Muscle of back (tissue), 11 donors: ENCODE results near the gene TAGLN. TPM values are rescaled to one million over a fixed set of nuclear protein-coding genes. Genes with fewer than 3 reads are reported as not detected.
A peak's percentile ranks its signal among the peaks of the same experiment; 100 is the strongest.
"Not testable (repeated sequence)": the region's sequence is repeated elsewhere in the genome, so short reads cannot be mapped to it uniquely, and the experiment has no call there.

Source experiments
- DNase-seq, 3 donors: peaks; one replicate each; pipeline versions ENCODE4 v3.0.0 to v3.0.0-alpha.2; 2013
- polyA plus RNA-seq, 10 donors: library from polyadenylated mRNA; unstranded; fragments of 120-200 nt; gene quantifications; one replicate each; pipeline ENCODE4 v1.2.1, GENCODE V29; 2013; ENCODE audit not compliant: insufficient read length in 10 of 10

The TAGLN gene
- polyA plus RNA-seq, 10 donors: 73.2 to 121 (median 92.2) TPM

DNA sequence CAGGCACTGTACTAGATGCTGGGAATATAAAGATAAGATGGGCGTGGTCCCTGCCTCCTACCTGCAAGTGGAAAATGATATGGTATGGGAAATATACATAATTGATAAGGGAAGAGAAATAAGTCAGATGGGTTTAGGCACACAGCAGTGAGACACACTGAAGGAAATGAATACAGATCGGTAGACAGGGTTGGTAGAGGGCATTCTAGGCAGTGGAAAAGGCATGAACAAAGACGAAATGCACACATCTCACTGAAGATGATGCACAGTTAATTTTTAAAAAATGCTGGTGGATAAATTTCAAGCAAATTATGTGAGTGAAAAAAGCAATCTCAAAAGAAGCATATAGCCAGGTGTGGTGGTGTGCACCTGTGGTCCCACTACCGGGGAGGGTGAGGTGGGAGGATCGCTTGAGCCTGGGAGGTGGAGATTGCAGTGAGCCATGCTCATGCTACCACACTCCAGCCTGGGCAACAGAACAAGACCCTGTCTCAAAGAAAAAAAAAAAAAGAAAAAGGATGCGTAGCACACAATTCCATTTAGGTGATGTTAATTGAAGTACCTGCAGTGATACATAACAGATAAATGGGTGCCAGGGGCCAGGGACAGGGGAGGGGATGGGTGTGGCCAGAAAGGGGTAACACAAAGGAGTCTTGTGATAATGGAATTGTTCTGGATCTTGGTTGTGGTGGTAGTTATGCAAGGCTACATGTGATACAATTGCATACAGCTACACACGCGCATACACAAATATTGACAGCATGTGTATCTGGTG lies 10.4 kb downstream of the TAGLN start:
- not testable (repeated sequence) for DNase-seq

DNA sequence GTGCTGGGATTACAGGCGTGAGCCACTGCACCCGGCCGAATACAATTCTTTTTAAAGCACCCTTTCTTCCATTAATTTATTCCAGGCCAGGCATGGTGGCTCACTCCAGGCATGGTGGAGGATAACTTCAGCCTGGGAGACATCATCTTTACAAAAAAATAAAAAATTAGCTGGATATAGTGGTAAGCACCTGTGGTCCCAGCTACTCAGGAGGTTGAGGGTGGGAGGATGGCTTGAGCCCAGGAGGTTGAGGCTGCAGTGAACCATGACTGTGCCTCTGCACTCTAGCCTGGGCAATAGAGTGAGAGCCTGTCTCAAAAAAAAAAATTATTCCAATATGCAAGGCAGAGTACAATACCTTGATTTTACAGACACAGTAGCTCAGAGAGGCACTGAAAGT lies 11.4 kb downstream of the TAGLN start:
- no peak for DNase-seq

DNA sequence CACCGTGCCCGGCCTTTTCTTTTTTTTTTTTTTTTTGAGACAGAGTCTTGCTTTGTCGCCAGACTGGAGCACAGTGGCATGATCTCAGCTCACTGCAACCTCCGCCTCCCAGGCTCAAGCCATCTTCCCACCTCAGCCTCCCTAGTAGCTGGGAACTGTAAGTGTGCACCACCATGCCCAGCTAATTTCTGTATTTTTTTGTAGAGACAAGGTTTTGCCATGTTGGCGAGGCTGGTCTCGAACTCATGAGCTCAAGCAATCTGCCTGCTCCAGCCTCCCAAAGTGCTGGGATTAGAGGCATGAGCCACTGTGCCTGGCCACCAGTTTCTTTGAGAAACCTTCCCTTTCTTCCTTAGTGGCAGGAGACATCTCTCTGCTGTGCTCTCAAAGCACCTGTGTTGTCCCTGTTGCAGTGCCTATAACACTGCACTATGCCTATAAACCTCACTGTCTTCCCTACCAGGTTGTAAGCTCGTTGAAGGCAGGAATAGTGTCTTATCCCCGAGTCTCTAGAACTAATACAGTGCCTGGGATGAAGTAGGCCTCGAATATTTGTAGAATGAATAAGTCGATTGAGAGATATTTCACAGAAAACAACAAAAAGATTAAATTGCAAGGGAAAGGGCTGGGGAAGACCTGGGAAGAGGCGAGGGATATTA lies 13.7 kb downstream of the TAGLN start:
- DNase-seq: no peak

DNA sequence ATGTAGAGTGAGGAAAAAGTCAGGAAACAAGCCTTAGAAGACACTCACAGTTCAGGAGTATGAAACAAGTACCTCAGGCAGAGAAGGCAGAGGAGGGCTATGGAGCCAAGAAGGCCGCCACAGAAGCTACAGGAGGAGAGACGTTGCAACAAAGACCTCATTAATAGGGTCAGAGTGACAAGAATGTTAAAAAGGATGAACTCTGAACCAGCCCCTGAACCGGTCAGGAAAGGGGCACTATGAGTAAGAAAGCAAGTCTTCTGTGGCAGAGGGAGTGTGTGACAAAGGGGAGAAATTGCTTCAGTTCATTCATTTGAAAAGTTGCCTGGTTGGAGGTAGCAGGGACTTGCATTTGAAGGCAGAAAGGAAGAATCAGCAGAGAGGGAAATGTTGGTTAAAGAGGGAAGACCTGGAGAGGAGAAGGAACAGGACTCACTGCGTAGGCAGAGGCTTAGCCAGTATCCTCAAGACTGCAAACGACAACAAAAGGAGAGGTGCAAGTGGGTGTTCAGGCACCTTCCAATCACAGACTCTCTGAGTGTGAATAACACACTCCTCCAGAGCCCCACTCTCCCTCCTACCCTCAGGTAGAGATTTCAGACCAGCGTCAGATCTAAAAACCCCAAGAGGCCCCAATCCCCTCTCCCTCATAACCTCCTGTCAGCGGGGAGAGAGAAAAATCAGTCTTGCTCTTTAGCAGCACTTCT lies 15.4 kb downstream of the TAGLN start:
- DNase-seq: no peak

DNA sequence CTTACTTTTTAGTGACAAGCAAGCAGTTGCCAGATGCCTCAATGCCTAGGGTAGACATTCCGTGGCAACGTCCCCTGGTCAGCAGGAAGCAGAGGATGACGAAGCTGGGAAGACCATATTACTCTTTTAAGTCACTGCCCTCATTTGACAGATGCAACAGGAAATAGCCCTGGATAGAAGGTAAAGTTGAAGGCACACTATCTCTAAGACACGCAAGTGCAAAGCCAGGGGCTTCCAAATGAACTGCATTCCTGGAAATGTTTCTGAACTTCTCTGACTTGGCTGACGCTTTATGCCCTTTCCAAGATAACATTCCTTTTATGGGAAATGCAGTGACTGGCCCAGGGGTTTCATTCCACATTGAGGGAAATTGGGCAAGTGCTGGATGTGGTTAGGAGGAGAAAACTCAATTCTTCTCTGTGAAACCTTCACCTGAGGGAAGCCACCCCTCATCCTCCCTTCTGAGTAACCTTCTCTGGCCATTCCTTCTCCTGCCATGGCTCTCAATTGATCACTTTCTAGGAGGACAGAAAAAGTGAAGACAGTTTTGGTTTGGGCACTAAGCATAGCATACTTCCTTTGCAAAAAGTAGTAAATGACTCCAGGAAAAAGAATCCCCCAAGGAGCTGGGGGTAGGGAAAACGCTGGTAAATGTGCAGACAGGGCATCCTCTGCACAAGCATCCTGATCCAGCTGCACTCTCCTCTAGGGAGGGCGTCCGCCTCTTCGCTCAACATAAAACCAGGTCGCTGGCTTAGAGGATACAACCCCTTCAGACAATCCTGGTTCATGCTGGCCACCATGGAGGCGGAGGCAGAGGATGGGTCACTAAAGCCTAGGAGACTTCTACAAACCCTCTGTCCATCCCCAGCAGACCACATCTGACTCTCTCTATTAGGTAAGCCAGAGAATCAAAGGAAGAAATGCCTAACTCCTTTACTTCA lies 18.2 kb downstream of the TAGLN start:
- peak in 1 of 3 donors; percentile 22 for DNase-seq

DNA sequence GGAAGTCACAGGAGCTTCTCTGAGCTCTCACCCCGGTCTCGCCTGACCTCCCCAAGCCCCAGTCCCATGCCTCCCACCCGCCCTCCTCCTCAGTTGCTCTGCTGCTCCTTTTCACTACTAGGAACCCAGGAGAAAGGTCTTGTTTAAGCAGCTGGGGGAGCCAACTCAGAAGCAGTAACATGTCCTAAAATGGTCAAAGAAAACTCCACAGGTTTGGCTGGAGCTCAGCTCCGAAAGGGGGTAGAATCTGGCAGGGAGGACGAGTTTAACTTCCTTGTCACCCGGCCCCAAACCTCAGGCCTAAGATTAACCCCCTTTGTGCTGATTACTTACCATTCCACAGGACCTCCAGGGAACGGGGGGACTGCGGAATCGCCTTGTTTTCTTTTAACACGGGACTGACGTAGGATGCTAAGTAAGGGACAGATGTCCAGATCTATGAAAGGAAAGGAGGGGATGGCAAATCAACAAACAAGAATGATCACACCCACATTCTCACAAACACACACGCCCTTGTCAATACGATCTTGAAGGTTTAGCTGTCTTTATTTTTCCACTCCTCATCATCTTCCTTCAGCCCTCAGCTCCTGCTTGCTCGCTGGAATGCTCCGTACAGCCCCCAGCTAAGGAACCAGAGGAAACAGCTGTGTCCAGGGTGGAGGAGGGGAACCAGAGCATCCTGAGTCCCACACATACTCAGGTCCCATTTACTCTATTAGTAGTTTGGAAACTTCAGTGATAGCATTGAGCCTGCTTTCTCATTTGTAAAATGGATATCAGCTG lies 19.2 kb downstream of the TAGLN start:
- no peak for DNase-seq

DNA sequence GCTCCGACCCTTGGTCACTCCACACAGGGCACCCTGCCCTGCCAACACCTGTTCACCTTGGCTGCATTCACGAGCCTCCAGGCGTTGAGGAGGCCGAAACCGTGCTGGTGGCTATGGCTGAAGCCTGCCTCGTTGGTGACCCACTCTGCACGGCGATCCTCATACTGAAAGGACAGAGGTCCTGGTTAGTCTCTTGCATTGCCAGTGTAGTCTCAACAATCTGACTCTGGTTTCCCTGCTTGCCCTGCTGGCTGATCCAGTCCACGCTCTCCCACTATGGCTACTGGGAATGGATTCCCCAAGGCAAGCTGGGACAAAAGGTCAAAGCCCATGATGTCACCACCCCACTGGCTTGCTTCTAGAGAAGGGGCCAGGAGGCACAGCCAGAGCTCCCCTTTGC lies 19.8 kb downstream of the TAGLN start:
- DNase-seq: no peak

DNA sequence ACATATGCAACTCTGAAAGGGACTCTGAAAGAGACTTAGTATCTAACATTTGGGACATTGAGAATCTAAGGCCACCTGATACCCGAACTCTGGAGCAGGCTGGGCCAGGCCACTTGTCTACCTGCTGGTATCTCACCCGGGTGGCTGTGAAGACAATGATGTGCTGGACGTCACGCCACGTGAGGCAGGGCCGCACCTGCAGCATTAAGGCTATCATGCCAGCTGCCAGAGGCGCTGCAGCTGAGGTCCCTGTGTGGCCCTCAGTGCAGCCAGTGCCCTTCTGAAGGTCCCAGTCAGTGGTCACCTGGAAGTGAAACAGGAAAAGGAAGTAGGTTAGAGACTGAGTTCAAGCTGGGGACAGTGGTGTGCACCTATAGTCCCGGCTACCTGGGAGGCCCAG lies 20.3 kb downstream of the TAGLN start:
- DNase-seq: no peak

DNA sequence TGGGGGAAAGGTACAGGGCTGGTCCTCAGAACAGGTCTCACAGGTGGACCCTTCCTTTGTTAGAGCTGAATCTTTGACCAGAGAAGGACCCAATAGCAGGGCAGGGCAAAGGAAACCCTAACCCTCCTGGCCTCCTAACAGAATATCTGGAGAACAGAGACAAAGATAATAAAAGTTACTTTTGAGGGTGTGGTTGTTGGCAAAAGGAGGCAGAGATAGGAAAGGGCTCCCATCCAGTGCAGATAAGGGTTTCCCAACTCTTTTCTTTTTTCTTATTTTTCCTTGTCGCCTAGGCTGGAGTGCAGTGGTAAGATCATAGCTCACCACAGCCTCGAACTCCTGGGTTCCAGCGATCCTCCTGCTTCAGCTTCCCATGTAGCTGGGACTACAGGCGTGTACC lies 20.8 kb downstream of the TAGLN start:
- no peak for DNase-seq

DNA sequence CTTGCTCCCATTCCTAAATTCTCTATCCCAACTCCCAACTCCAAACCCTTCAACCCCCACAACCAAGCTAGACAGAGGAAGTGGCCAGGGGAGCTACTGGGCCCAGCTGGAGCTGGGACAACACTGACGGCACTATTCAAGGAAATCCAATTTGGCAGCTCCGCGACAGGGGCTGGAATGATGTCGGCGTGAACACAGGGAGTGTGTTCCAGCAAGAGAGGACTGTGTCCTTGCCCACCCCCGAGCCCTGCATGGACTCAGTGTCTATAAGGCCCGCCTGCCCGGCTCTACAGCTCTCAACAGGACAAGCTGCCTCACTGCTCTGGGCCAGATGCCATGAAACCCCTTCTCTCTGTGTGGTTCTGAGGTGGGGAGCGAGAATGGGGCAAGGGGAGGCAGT lies 21.4 kb downstream of the TAGLN start:
- peak in 1 of 3 donors; percentile 77 for DNase-seq

DNA sequence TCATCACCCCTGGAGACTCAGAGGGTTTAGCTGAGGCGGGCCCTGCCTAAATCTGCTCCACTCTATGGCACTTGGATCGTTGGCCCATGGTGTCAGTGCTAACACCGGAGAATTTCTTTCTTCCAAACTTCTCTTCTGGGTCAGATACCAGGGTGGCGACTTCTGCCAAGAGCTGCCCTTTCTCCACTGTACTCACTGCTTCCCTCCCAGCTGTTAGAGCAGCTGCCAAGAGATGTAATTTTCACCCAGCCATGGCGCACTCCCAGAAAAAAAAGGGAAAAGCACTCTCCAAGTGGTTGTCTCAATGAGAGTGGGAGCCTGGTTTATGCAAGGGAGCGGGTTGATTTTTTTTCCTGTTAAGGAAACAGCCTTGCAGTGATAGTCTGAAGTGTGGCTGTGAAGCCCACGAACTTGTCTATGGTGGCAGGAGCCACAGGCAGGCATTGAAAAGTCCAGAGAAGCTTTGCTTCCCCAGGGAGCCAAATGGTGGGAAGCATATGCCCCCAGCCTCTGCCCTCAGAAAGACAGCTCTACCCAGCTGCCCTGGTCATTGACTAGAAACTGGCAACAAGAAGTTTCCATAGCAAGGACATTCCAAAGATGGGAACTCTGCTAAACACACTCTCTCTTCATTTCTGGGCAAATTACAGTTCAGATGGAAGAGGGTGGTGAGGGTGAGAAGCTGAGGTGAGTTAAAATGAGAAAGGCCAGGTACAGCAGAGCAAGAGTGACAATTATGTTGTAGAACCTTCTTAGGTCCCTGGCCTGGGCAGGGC lies 22.0 kb downstream of the TAGLN start:
- peak; percentile 60 to 80 (median 67) for DNase-seq

DNA sequence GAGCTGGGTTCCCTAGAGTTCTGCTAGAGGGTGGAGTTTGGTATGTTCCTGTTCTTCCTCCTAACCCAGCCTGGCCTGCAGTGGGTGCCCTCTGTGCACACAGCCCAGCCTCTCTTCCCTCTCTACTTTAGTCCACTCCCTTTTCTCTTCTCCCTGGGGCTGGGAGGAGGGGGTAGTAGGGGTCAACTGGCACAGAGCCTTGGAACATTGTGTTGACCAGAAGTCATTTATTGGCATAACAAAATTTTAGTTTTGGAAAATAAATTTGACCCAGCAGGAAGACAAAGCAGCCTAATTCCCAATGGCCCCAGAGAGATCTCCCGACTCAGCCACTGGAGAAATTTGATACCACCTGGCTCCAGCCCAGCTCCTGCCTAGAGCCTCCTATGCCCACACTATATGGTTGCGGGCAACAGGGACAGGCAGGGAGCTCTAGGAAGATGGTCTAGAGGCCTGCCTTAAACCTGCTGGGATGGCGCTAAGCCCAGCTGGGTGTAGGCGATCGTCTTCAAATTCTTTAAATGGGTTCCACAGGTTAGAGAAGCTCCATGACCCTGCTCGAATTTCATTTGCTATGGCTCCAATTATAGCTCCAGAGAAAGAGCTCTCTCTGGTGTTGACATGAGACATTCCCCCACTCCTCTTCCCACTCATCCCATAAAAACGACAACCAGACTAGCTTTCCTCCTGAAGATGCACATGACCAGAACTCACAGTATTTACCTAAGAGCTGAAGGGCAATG lies 22.8 kb downstream of the TAGLN start:
- DNase-seq: peak; percentile 80 to 85 (median 81)

DNA sequence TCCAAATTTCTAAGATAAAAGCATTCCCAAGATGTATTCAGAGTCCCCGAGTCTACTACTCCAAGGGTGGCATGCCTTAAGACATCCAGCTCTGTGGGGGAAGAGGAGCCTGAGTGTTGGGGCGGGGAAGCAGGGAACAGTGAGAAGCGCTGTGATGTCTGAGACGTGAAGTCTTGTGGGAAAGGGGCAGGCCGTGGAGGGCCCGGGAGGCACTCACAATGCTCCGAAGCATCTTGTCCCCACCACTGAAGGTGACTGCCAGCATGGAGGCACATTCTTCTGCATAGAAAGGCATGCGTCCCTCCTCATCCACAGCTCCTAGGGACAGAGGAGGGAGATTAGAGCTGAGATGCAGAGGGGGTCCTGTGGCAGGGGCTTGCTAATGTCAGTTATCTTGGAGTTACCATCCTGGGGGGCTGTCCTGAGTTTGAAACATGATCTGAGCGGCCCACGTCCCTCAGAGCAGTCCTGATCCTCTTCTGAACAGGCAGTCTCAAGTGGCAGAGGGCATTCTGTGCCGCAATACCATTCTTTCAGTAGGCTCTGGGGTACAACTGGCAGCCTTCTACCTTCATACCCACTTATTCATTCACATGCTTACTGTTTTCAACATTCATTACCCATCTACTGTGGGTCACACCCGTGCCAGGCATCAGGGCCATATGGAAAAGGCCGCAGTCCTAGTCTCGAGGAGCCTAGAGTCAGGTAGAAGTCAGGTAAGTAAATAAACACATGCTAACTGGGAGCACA lies 24.0 kb downstream of the TAGLN start:
- no peak for DNase-seq

DNA sequence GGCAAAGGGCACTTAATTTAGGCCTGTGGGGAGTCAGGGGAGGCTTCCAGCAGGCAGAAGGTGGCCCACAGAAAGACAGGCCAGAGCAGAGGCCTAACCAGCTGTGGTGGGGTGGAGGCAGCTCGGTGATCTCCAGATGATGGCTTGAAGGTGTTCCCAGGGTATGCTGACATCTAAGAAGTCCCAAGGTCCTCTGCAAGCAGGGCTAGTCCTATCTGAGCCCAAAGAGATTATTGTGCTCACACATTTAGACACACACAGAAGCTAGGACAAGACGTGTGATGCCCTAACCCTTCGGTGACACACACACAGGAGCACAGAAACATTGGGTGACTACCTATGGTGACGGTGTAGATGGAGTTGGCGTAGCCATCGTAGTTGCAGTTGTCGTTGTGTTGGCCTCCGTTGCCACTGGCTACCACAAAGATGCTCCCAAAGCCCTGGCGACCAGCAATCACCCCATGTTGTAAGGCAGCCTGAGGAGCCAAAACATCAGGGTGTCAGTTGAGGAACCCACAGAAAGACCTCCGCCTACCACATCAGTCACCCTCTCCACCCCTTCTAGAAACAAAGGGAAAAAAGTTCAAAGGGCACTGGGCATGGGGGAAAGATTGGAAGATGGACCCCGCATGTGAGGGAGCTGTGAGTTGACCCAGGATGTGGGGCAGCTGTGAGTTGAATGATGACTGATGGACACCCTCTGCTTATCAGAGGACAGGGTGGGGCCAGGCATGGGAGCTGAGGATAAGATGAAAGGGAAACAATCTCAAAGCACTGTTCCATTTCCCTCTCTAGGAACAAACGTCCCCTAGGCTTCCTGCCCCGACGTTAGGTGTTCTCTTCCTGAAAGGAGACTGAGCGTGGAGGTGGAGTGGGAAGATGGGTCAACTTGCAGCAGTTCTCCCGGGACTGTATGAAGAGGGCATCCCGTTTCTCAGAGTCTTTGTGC lies 24.8 kb downstream of the TAGLN start:
- DNase-seq: no peak

DNA sequence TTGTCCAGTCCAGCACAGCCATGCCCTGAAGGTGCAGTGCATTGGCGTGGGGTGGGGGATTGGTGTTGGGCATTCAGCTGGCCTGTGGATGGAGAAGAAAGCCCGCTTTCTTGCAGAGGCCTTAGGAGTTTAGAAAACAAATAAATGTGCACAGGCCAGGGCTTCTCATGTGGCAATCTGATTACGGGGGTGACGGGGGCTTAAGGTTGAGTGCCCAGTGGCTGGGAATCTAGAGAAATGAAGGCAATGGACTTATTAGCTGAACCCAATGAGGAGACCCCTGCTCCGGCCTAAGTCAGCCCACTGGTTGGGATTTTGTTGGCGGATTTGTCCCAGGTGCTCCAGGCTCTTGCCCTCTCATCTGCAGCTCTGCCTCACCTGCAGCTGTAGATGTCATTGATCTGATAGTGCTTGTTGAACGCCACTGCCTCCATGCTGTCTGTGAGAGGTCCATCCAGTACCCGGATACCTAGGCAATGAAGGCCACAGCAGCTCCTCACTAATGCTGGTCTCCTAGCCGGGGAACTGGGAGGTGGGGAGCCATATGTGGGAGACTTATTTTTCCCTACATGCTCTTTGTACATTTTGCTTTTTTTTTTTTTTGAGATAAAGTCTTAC lies 26.5 kb downstream of the TAGLN start:
- DNase-seq: no peak
